GM18498 (cell line): Measurements from ENCODE around the gene ZEB2.

ENCODE experiments used
- ATAC-seq: cut with Tn5 transposase; IDR thresholded peaks from one replicate; pipeline ENCODE4 v1.9.1; 2021; ENCODE audit warnings: mild to moderate bottlenecking, moderate library complexity; ENCODE audit not compliant: unreplicated experiment

The ZEB2 gene

DNA sequence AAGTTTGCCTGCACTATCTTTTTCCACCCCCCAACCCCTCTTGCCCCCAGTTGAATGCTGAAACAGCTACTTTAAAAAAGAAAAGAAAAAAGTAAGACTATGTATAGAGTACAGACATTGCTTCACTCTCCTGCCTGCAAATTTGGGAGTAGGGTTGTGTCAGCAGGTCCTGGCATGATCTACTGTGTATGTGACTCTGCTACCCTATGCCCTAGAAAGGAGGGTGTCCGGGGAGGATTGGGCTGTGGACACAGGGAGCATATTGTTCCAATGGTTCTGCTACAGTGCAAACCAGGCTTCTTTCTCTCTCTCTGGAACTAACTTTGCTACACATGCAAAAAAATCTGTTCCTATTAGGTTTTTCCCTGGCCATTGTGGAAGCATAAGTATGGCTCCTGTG, 9.9 kb upstream of the ZEB2 start:
- ATAC-seq: no peak

DNA sequence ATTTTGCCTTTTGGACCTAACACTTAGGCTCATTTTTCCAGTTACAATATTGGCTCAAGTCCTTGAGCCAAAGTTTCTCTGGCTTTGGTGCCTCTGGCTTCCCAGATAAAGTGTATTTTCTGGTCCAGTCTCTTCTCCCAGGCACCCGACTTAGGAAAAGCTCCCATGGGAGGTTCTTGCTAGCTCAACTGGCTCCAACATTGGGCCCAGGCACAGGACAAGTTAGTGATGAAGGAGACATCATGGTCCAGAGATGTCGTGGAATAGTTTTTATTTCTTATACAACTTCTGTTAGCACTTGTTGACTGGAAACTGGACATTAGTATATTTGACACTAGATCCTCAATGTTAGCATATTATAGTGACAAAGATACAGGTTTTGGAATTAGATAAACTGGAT, 8.2 kb upstream of the ZEB2 start:
- ATAC-seq: no peak

DNA sequence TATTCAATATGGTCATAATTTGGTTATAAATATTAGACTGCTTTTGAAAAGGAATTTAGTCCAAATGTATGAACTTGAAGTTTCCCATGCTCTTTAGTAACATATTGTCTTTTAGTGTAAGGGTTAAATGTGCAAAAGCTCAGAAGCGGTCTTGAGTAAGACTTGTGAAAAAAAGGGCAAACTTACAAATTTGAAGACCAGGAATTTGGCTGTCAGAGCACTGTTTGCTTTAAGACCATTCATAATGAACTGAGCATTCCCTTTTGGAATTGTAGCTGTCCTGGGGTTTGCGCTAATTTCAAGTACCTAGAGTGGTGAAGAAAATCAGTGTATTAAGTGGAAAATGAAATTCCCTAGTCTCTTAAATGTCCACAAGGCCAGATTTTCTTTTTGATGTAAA, 6.9 kb upstream of the ZEB2 start:
- no peak for ATAC-seq

DNA sequence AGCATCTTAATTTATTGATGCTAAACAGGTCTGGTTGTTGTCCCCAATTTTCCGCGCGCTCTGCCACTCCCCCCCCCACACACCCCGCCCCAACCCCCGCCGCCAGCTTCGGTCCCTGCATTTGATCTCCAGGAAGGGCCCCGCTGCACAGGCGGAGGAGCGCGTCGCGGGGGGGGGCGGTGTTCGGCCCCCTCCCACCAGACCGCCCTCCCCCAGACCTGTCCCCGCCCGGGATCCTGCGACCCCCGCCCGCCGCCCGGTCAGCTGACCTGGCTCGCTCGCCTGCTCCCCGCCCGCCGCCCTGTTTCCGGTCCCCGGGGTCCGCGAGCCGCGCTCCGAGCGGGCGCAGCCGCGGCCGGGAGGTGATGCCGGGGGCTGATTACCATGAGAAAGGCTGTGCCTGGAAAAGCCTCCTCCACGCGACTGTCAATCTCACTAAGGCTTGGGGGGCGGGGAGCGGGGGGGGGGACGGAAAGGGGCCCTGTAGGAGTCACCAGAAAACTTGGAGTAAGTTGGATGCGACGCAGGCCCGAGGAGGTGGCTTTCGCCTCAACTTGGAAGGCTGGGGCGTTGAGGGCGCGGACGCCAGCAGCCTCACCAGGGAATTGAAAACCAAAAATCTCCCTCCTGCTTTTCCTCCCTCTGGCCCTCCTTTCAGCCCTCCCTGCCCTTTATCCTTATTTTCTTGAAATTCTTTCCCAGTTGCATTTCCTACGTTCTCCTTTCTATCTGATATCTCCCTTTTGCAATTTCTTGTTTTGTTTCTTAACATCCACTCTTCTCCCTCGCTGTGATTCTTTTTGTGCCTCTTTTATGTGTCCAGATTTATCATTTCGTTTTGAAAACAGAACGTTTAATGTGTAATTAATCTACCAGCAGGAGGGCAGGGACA, 4.4 kb upstream of the ZEB2 start:
- ATAC-seq: no peak

DNA sequence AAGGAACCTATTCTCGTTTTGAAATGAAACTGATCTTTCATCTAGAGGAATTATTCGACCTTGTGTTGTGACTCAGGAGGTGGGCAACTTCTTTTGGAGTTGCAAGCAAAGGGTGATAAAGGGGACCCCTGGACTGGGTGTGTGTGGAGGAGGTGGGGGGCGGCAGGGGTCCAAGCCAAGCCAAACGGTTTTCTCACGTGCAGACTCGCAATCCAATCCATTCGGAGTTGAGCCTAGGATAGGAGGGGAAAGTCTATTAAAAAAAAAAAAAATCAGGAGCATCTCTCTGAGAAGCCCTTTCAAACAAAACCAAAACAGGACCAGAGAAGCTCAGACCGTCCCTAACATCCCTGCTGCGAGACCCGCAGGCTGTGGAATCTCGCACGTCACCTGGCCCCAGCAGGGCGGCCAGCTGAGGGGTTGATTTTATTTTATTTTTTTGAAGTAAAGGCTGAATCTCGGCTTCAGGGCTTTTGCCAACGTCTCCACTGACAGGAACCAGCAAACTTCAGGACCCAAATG, 3.7 kb upstream of the ZEB2 start:
- no peak for ATAC-seq

DNA sequence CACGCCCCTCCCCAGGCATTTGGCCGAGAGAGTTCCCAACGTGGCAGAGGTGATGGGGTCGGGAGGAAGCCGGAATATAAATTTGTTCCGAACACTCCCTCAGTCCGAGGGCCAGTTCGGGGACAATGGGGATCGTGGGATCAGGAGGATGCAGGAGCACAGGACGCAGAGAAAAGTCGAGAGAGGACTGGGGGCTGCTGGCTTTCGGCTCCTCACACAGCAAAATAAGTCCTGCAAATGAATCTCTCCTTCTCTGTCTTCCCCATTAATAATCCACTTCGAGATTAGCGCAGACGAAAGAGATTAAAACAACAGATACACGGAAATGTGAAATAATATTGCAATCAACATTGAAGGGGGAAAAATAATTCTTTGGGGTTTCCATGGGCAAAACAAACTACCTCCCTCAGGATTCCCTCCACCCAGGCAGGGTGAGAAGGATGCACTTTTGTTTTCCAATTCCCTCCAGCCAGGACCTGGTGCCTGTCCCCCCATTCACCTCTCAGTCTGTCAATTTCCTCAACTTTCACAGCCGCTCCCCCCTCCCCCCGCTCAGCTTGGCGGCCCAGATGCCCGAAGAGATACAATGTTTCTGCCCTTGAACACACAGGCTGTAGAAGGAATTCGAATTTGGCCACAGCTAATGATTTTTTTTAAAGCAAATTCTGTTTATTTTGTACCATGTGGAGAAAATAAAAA, 3.1 kb upstream of the ZEB2 start:
- no peak for ATAC-seq

DNA sequence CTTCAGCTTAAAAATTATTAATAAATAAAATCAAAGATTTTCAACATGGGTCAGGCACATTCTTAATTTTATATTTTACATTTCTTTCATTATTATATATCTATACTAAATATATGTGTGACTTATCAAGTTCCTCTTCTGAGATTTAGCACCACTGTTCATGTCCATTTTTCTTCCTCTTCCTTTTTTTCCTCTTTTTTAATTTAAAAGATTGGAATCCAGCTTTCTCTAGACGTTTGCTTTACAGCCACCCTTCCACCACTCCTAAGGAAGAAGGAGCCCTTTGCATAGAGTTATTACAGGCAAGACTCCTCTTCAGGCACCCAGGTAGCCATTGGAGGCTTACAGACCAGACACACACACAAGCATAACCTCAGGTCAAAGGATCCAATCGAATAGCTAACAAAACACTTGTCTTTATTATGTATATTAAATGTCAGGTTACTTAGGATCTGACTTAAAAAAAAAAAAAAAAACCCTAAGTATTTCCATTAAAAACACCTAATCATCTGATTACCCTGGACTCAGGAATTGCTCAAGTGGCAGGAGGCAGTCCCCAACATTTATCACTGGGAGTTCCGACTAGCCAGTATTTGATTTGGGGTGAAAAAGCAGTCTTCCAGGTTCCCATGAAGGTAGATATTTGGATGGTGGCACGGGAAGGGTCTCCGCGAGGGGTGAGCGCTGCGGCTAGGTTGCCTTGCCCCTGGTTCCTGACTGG, 2.4 kb upstream of the ZEB2 start:
- ATAC-seq: no peak

DNA sequence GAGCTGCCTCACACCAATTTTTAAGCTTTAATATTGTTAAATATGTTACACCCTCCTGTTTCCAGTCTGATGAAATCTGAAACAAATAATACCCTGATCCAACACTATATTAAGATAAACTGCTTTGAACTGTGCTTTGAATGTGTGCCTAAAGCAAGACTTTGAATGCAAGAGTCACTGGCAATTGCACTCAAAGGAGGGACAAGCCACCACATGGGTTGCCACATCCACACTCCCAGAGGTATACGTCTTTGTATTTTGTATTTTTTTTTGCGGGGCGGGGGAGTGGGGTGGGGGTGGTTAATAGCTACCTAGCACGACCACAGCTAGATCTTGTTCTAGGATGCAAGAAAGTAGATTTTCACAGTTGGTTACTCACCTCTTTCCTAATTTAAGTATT, 1.8 kb upstream of the ZEB2 start:
- ATAC-seq: no peak

DNA sequence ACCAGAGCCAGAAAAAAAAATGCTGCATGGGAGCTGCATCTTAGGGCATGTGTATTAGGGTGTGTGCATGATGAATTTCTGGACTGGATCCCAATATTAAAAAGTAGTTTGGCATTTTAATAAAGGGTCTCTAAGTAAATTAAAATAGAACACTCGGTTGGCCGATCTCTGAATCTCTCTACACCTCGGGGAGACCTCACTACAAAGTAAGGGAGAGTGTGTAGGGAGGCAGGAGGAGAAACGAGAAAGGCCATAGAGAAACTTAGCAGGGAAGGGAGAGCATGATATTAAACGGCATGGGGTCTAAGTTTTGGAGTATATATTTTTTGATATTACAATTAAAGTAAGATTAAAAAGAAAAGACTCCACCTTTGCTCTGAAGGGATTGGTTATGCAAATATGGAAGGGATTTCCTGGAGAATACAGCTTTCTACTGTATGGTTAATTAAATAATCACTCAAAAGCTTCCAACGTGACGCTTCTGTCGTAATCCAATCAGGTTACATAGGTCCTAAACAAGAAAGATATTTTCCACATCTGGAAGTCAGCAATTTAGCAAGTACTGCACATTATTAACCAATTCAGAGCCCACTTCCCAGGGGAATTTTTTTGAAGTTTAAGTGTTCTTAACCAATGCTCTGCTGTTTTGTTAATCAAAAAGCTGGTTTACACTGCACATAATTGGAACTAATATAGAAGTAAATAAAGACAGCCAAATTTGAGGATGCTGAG, 1.0 kb upstream of the ZEB2 start:
- no peak for ATAC-seq

DNA sequence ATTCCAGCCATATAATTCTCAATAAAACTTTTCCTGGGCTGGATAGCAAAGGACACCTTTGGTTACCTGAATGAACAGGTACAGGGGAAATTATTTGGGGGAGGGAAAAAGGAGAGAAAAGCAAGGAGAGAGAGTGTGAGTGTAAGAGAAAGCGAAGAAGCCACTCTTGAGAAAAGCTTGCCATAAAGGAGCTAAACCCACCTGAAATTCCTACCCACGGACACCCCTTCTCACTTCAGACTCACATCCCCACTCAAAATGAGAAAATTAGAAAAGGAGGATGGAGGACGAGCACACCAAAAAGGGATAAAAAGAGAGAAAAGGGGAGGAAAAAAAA, 354 bp downstream of the ZEB2 start:
- no peak for ATAC-seq

DNA sequence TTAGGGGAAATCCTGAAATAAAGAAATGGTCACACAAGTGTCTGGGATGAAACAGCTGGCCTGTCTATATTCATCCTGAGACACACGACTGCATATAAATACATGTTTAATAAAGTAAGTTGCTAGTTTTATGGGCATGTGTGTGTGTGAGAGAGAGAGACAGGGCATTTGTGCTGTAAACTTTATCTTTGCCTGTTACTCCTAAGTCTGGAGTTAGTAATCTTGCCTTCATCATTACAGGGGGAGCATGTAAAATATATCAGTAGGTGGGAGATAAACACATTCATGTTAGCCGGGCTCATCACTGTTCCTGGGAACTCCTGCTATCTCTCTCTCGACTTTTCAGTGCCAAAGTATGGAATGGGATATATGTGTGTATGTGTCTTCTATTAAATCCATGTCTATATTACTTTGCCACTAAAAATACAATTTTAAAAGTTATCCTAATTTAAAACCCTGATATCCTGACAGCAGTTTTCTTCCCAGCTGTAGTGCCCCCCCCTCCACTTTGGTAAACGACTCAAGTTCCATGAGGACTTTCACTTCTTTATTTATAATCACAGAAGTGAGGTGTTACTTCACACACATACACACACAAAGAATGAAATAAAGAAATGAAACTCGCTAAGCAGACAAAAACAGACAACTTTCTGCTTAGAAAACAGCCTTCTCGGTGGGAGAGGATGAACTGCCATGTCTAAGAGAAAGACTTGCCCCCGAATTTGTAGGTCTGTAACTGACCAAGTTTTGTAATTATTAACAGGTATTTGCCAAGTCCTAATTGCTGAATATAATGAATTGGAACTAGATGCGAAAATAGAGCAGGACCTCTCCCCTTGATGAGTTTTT, 947 bp downstream of the ZEB2 start:
- peak; percentile 52 for ATAC-seq

DNA sequence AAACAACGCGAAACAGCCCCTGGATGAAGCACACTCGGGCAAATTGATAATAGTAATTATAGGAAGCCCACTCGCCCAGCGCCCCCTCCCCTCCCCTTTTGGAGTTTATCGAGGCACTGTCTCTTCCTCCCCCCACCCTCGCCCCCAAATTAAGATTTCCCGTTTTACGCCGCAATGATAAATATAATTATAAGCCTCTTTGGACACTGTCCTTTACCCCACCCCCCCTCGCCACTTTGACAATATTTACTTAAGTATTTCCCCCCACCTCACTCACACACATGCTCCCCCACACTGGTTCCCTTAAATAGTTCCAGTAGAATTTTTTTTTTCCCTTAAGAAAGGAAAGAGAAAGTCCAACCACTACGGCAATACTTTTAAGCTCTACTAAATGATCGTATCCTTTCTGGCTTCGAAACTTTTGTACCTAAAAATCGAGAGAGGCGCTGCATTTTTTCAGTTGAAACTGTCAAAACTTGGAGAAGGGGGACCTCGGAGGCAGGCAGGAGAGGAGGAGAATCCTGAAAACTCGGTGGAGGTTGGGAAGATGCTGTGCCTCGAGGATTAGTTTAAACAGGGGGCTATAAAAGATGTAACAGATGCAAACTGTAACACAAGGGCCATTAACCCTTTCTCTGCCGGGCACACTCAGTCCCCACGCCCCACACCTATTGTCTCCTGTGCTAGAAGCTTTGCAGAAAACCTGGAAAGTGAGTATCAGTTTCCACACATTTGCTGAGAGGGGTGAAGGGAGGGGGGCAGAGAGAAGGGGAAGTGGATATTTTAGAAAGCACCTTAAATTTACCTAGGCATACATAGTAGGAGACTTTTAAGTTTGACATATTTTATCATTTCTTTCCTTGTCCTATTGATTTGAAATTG, 1.8 kb downstream of the ZEB2 start:
- ATAC-seq: no peak

DNA sequence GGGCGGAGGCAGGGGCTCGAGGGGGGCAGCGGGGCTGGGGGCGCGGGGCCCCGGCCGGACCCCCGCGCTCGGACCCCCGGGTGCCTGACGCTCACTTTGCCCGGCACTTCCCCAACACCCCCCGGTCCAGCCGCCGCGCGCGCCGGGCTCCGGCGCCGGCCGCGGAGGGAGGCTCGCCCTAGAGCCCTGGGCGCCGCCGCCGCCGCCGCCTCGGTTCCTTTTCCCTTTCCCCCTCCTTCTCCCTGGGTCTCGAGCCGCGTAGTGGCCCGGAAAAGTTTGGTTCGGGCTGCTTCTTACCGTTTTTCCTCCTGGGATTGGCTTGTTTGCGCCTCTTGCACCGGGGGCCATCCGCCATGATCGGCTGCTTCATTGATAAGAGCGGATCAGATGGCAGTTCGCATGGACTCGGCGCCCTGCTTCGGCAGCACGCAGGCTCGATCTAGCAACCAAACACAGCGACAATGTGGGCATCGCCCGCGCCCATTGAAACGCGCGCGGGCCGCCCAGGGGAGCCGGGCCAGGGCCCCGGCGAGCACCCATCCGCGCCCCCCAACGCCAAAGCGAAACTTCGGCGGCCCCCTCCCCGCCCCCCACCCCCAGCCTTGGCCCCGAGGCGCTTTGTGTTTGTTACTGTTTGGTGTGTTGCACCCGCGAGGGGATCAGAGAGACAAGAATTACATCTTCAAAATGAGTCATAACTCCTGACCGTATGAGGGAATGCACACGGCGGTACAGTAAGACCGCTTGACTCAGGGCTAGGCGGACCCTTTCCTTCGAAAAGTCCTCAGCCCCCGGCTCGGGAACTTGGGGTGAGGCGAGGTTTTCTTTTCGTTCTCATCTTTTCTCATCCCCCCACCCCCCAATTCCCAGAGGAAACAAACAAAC, 2.7 kb downstream of the ZEB2 start:
- ATAC-seq: peak; percentile 56

DNA sequence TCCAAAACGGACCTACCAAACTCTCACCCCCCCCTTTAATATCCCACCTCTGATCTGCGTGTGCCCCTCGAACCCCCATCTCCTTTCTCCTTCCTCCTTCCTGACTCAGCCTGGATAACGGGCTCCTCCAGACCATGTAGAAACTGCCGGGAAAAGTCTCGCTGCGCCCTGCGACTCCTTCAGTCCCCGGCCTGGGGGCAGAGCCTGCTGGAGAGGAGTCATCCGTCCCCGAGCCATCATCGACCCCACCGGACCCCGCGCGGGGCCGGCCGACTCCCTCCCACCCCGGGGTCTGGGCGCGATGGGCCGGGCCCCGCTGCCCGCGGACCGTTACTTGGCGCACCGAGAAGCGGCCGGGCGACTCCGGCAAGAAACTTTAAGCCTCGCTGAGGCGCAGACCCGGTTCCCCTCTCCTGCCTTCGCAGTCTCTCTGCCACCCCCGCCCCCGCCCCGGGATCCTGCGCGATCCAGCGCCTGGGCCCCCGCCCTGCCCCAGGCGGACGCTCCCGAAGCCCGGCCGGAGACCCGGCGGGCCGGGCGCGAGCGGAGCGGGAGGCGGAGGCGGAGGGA, 3.4 kb downstream of the ZEB2 start:
- ATAC-seq: peak; percentile 22

DNA sequence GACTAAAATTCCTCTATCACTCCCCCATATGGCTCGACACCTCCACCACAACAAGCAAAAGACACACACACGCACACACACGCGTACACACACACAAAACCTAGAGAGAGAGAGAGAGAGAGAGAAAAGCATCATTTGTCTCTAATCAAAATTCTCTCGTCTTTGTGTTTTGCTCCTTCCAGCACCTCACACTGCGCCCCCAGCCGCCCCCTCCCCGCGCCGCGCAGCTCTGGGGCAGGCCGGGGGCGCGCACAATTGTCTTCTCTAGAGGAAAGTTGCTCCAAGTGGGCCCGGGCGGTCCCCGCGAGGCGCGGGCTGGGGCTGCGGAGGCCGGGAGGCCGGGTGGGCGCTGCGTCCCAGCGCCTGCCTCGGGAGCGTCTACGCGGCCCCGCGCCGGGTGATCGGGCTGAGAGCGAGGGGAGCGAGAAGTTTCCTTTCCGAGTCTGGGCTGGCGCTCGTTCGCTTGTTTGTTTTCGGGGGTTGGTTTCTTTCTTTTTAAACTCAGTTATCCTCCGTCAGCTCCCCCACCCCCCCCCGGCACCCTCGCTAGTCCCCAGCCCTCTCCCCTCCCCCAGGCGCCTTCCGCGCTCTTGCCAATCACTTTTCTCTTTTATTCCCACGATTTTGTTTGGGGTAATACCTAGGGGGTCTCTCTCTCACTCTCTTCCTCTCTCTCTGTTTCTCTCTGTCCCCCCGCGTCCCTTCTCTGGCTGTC, 4.1 kb downstream of the ZEB2 start:
- ATAC-seq: no peak

DNA sequence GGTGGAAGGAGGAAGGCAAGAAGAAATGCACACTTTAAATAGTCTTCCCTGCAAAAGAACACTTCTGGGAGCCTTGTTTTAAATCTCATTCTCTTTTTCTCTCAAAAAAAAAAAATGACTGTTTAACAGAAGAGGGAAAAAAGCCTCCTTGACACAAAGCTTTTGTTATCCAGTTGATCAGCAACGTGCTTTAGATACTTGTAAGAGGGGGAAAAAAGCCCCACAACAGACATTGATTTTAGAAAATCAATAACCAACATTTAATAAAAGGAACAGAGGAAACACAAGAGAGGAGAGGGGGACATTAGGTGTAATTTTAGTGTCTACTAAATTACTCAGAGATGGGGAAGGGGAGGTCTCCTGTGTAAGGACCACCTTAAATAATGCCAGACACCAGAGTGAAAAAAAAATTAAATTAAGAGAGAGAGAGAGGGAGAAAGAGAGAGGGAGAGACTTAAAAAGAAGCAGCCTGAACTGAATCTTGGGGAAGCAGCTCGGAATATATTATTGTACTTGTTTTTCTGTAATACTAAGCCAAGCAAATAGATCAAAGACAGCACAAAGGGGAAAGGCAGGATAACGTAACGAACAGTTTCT, 4.7 kb downstream of the ZEB2 start:
- no peak for ATAC-seq

DNA sequence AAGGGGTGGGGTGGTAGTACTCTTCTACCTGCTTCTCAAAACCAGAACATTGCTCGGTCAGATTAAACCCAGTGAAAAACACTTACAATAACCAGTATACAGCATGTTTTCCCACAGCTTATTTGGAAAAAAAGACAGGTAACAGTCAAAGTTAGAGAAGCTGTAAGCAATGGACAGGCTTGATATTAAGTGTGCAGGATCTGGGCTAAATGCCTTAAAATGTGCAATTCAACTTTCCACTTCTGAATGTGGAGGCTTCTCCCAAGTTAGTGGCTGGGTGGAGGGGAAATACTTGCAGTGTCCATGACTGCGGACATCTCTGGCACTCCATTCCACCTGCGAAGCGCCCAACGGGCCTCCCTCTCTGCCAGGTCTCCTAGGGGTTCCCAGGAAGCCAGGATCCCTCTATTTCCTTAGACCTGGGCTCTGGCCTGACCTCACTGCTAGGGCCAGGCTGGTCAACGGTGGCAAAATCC, 5.3 kb downstream of the ZEB2 start:
- ATAC-seq: no peak
